ENCODE measurements around the gene PPP2R5C.

The PPP2R5C gene

DNA sequence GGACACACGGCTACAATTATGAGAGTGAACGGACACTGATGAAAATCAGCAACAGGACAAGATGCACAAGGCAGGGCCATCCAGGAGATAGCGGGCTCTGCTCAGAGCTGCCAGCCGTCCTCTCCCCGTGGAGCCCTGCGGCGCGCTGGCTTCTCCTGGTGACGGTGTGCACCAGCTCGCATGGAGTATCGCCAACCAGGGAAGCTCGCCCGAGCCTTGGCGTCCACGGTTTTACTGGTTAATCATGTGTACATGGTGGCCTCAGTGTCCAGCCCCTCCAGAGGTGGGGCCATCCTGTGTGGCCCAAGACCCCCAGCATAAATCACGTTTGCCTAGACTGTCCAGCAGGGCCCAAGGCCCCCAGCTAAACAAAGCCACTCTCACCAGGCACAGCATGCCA is 171.7 kb downstream of the PPP2R5C start:
- intact Hi-C loops (cut with DNase I; ENCODE audit: low total_unique reads): no loop called here
- peak in 1 of 2 donors; percentile 59 for DNase-seq

GRCh38 chr14:101934601-101935150 is 173.2 kb downstream of the PPP2R5C start:
- Histone ChIP-seq H3K4me3 (no peak overlapping the region), H3K4me1 (no peaks in the 10 kb centered on the region), H3K27ac (no peak overlapping the region), H3K9me3 (no peaks in the 10 kb centered on the region), H3K36me3 (no peaks in the 10 kb centered on the region), H3K27me3 (peaks cover 0 to 28% of the 10 kb centered on the region in 2 donors)
- TF ChIP-seq, protein P1, sequence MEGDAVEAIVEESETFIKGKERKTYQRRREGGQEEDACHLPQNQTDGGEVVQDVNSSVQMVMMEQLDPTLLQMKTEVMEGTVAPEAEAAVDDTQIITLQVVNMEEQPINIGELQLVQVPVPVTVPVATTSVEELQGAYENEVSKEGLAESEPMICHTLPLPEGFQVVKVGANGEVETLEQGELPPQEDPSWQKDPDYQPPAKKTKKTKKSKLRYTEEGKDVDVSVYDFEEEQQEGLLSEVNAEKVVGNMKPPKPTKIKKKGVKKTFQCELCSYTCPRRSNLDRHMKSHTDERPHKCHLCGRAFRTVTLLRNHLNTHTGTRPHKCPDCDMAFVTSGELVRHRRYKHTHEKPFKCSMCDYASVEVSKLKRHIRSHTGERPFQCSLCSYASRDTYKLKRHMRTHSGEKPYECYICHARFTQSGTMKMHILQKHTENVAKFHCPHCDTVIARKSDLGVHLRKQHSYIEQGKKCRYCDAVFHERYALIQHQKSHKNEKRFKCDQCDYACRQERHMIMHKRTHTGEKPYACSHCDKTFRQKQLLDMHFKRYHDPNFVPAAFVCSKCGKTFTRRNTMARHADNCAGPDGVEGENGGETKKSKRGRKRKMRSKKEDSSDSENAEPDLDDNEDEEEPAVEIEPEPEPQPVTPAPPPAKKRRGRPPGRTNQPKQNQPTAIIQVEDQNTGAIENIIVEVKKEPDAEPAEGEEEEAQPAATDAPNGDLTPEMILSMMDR (IDR thresholded peaks at IDR 0.05): no peak
- DNase-seq: peak in 1 of 2 donors; percentile 42
- intact Hi-C loops (cut with DNase I; ENCODE audit: low total_unique reads): no loop called here

More for the DNA sequence above, 171.7 kb downstream of the PPP2R5C start:
- Histone ChIP-seq H3K27me3 (peaks cover 0 to 22% of the 10 kb centered on the region in 2 donors), H3K36me3 (no peaks in the 10 kb centered on the region), H3K4me1 (peaks cover 0 to 4% (median 2%) of the 10 kb centered on the region in 4 donors), H3K4me3 (no peak overlapping the region), H3K9me3 (no peaks in the 10 kb centered on the region), H3K27ac (no peak overlapping the region)
- TF ChIP-seq, protein P1 (IDR thresholded peaks at IDR 0.05): no peak

- intact Hi-C loops (cut with DNase I; ENCODE audit: low total_unique reads): no loop called here
- TF ChIP-seq, protein P1 (IDR thresholded peaks at IDR 0.05): no peak
Measured at GRCh38 chr14:101937926-101938767, 176.6 kb downstream of the PPP2R5C start.

DNA sequence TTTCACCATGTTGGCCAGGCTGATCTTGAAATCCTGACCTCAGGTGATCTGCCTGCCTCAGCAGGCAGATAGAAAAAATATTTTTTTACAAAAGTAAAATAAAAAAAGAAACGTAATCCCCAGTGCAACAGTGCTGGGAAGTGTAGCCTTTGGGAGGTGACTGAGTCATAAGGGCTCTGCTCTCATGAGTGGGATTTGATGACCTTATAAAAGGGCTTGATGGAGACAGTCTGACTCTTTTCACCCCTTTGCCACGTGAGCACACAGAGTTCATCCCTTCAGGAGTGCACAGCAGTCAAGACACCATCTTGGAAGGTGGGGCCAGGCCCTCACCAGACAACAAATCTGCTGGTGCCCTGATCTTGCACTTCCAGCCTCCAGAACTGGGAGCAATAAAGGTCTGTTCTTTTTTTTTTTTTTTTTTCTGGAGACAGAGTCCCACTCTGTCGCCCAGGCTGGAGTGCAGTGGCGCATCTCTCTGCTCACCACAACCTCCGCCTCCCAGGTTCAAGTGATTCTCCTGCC is 178.2 kb downstream of the PPP2R5C start:
- no peak overlapping the region for H3K4me3 ChIP-seq
- no peaks in the 10 kb centered on the region for H3K4me1 ChIP-seq
- H3K27ac ChIP-seq: no peak overlapping the region
- H3K9me3 ChIP-seq: no peaks in the 10 kb centered on the region
- H3K27me3 ChIP-seq: peaks cover 0 to 29% of the 10 kb centered on the region in 2 donors
- no peaks in the 10 kb centered on the region for H3K36me3 ChIP-seq
- TF ChIP-seq, protein P1 (IDR thresholded peaks at IDR 0.05): no peak
- no peak for DNase-seq
- intact Hi-C loops (cut with DNase I; ENCODE audit: low total_unique reads): no loop called here

More at GRCh38 chr14:101937926-101938767, 176.6 kb downstream of the PPP2R5C start:
- no peak overlapping the region for H3K27ac ChIP-seq
- H3K27me3 ChIP-seq: peaks cover 0 to 32% of the 10 kb centered on the region in 2 donors
- DNase-seq: no peak
- no peaks in the 10 kb centered on the region for H3K9me3 ChIP-seq
- no peaks in the 10 kb centered on the region for H3K4me1 ChIP-seq
- no peak overlapping the region for H3K4me3 ChIP-seq
- no peaks in the 10 kb centered on the region for H3K36me3 ChIP-seq

DNA sequence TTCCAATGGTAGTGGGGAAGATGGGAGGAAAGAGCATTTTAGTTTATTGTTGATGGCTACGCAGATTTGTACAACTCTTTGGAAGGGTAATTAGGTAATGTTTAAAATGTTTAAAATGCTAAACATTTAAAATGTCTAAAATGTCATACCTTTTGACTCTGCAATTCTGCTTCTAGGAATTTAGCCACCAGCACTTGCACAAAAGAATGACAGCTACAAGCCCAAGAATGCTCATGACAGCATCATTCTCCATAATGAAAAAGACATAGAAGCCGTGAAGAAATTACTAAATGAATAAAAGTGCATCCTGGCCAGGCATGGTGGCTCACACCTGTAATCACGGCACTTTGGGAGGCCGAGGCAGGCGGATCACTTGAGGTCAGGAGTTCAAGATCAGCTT is 182.9 kb downstream of the PPP2R5C start:
- Histone ChIP-seq H3K4me3 (no peak overlapping the region), H3K4me1 (peaks cover 0 to 16% (median 11%) of the 10 kb centered on the region in 4 donors), H3K27me3 (peaks cover 0 to 5% of the 10 kb centered on the region in 2 donors), H3K36me3 (no peaks in the 10 kb centered on the region), H3K27ac (no peak overlapping the region), H3K9me3 (no peaks in the 10 kb centered on the region)
- TF ChIP-seq, protein P1 (IDR thresholded peaks at IDR 0.05): no peak
- intact Hi-C loops (cut with DNase I; ENCODE audit: low total_unique reads): no loop called here
- no peak for DNase-seq
